GM19467 (cell line): ENCODE measurements around the gene TDRD3.
"Not testable (repeated sequence)": the region's sequence is repeated elsewhere in the genome, so short reads cannot be mapped to it uniquely, and the experiment has no call there.

ENCODE experiments used
- ATAC-seq: cut with Tn5 transposase; IDR thresholded peaks from one replicate; pipeline ENCODE4 v1.9.1; 2021; ENCODE audit warnings: mild to moderate bottlenecking, moderate library complexity; ENCODE audit not compliant: unreplicated experiment

The TDRD3 gene

GRCh38 chr13:60398379-60398891 is 1.4 kb downstream of the TDRD3 start:
- ATAC-seq: no peak

DNA sequence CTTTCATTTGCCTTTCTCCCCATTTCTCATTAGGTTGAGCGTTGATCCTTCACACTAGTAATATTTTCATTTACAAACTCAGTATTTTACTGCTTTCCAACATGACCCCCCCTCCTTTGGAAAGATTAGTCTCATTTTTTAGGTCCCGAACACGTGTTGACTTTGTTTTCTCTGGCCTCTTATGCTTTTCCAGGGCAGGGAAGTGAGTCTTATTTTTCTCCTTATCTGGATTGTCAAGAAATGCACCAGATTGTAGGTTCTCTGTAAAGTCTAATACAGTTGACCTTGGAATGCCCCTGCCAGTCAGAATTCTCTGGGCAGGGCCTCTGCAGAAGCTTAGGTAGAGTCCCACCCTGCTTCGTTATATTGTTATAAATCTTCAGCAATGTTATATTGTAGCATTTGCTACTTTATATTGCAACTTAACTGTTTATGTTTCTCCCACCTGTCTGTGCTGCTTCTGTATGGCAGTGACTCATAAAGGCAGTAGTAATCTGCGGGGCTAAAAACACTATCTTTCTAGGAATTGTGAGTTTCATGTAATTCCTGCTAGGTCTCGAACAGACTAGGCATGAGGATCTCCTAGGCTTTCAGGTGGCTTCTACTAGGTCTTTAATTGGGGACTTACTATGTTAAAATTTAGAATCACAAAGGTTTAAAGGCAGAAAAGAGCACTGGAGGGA is 2.0 kb downstream of the TDRD3 start:
- no peak for ATAC-seq

GRCh38 chr13:60402022-60402421 is 5.0 kb downstream of the TDRD3 start:
- no peak for ATAC-seq

DNA sequence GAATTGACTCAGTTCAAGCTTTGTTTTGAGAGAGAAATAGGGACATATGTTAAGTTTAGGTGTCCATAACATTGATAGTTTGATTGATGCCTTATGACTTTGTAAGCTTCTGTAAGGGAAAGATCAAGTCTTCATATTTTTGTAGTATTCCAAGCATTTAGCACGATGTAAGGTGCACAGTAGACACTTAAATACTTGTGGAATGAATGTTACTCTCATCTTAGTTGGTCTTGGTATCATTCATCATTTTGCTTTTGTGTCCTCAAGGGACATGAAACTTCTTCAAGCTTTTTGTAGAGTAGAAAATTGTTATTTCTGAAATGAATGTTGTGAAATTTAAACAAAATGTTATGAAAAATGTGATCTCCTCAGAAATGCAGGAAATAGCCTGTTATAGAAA is 10.1 kb downstream of the TDRD3 start:
- ATAC-seq: no peak

DNA sequence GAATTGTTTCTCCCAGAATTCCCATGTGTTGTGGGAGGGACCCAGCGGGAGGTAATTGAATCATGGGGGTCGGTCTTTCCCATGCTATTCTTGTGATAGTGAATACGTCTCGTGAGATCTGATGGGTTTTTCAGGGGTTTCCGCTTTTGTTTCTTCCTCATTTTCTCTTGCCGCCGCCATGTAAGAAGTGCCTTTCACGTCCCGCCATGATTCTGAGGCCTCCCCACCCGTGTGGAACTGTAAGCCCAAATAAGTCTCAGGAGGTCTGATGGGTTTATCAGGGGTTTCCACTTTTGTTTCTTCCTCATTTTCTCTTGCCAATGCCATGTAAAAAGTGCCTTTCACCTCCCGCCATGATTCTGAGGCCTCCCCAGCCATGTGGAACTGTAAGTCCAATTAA is 10.8 kb downstream of the TDRD3 start:
- not testable (repeated sequence) for ATAC-seq

GRCh38 chr13:60409574-60410292 is 12.7 kb downstream of the TDRD3 start:
- not testable (repeated sequence) for ATAC-seq

DNA sequence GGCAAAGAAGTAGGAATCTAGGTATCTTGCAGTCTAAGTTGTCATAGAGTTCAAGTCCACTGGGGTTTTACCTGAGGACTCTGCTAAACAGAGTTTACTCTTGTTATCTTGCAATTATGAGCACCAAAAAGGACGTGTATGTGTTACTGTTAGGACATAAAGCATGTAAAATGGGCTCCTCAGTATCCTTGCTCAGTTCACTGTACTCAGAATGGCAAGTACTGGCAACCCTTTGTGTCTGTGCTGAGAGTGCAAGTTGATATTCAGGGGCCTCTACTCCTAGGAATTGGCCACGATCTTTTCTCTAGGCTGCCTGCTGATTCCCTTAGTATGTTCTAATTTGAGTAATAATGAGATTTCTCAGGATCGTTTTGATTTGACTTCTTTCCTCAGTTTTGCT is 13.3 kb downstream of the TDRD3 start:
- ATAC-seq: no peak

DNA sequence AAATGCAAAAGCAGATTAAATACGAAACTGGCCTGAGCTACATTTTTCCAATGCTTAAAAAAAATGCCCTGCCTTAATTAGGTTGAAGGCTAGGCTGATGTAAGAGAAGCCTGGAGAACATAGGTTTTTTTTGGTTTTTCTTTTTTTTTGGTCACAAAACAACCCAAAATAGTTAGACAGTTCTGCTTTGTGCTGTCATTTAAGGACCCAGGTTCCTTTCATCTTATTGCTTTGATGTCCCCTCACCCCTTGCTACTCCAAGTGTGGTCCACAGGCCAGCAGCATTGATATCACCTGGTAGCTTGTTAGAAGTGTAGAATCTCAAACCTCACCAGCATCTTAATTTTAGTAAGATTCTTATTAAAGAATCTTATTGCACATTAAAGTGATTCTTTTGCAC is 14.4 kb downstream of the TDRD3 start:
- no peak for ATAC-seq

- ATAC-seq: no peak
These were observed 15.0 kb downstream of the TDRD3 start for GRCh38 chr13:60411983-60412382.

GRCh38 chr13:60412909-60413616 is 16.0 kb downstream of the TDRD3 start:
- no peak for ATAC-seq

- ATAC-seq: no peak
These were observed 17.2 kb downstream of the TDRD3 start for GRCh38 chr13:60414177-60414576.

DNA sequence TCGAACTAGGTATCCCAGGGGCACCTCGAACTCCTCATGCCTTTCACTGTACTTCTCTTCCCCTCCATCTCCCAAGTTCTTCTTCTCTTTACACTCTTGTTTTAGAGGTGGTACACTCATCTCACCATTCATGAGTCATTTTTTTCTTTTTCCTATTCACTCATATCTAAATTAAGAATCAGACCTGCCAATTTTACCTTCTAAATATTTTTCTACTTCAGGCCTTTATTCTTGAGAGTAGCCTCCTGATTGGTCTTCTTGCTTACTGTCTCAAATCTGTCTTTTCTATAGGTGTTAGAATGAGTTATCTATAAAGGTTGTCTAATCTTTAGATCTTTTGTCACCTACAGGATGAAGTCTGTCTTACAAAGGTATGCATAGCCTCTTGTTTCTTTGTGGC is 20.7 kb downstream of the TDRD3 start:
- no peak for ATAC-seq

- ATAC-seq: no peak
These were observed 21.9 kb downstream of the TDRD3 start for GRCh38 chr13:60418954-60419353.

GRCh38 chr13:60425332-60425731 is 28.3 kb downstream of the TDRD3 start:
- ATAC-seq: no peak

GRCh38 chr13:60426075-60426474 is 29.1 kb downstream of the TDRD3 start:
- ATAC-seq: no peak

DNA sequence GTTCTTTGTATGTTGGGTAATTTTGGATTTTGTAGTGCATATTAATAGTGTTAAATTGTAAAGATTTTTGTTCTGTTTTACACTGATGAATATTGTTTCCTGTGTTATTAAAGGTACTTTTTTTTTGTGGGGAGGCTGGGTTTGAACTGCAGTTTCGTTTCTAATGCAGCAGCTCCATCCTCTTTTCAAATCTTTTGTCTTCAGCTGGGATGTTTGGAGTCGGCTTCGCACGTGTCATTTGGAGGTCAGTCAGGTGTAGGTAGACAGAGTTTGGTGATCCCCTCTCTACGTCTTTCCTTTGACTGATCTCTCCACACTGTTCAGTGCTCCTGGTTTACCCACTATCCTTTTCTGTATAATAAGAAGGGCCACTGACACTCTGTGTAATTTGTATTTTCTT is 30.3 kb downstream of the TDRD3 start:
- peak; percentile 41 for ATAC-seq

DNA sequence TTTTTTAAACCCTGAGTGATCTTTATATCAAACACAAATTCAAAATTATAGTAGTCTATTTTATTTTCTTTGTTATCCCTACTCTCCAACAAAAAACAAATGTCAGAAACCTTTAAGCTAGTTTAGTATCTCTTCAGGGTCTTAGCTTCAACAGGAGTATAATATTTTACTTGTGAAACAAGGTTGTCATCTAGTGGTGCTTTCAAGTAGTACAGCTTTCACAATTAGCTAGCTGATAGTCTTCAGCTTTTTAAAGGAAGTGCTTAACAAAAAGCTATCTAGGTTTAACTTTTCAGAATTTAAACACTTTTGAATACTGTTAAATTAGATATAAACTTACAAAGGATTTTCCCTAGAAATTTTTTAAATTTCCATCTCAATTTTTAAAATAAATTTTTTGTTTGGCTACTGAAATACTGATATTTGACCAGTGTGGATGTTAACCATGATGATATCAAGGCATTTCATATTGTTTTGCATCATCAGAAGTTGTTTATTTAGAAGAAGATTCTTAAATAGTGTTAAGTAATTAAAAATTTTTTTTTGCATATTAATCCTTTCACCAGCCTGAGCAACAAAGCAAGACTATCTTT is 34.2 kb downstream of the TDRD3 start:
- peak; percentile 61 for ATAC-seq

DNA sequence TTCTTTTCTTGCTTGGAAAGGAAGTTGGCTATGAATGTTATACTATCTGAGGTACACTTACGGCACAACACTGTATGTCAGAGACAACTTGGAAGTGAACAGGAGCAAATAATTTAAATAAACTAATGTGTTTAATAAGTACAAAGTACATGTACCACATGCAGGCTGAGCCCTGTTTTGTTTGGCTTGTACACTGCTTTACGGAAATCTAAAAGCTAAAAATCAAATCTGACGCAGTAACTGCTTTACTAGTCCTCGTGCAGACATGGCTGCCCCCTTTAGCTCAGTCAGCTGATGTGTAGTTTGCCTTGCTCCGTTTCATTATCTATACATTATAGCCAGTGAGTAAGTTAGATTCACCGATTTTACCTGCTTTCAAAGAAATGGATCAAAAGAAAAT is 36.5 kb downstream of the TDRD3 start:
- ATAC-seq: no peak

GRCh38 chr13:60435762-60436374 is 38.8 kb downstream of the TDRD3 start:
- ATAC-seq: no peak

DNA sequence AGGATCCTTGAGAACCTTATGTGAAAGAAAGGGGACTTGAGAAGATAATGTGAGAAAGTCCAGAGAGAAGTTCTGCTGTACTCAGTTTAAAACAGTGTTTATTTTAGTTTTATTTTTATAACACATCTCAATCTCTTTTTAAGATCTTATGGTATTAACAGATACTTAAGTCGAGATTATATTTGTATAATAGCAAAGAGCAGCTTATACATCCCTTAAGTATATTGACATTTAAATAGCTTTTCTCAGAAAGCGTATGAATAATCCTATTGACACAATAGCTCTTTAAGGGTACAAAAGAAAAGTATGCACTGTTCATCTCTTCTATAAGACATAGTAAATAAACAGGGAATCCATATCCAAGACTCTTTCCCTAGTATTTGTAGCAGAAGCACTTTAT is 42.2 kb downstream of the TDRD3 start:
- ATAC-seq: no peak

- no peak for ATAC-seq
These were observed 44.7 kb downstream of the TDRD3 start for GRCh38 chr13:60441761-60442160.
